GM21367 (cell line): ENCODE results near the gene XPO6.

ENCODE experiments used
- ATAC-seq: cut with Tn5 transposase; IDR thresholded peaks from one replicate; pipeline ENCODE4 v1.9.1; 2021; ENCODE audit not compliant: unreplicated experiment

The XPO6 gene

GRCh38 chr16:28208824-28209223 lies 2.9 kb downstream of the XPO6 start:
- ATAC-seq = no peak

GRCh38 chr16:28208131-28208530 lies 3.6 kb downstream of the XPO6 start:
- no peak for ATAC-seq

GRCh38 chr16:28207399-28207798 lies 4.4 kb downstream of the XPO6 start:
- ATAC-seq = no peak

GRCh38 chr16:28205974-28206373 lies 5.8 kb downstream of the XPO6 start:
- no peak for ATAC-seq

- no peak for ATAC-seq
Observed at GRCh38 chr16:28205117-28205899, 6.5 kb downstream of the XPO6 start.

GRCh38 chr16:28204622-28205021 lies 7.1 kb downstream of the XPO6 start:
- no peak for ATAC-seq

- ATAC-seq = no peak
Observed at GRCh38 chr16:28204204-28204603, 7.6 kb downstream of the XPO6 start.

- no peak for ATAC-seq
Observed at GRCh38 chr16:28202147-28202746, 9.5 kb downstream of the XPO6 start.

GRCh38 chr16:28200661-28201060 lies 11.1 kb downstream of the XPO6 start:
- no peak for ATAC-seq

GRCh38 chr16:28196387-28196987 lies 15.3 kb downstream of the XPO6 start:
- ATAC-seq = no peak

GRCh38 chr16:28195859-28196258 lies 15.9 kb downstream of the XPO6 start:
- ATAC-seq = no peak

GRCh38 chr16:28193530-28194423 lies 18.0 kb downstream of the XPO6 start:
- ATAC-seq = no peak

GRCh38 chr16:28192806-28193529 lies 18.8 kb downstream of the XPO6 start:
- ATAC-seq = peak; percentile 48

- no peak for ATAC-seq
Observed at GRCh38 chr16:28191364-28191960, 20.3 kb downstream of the XPO6 start.

GRCh38 chr16:28189245-28189644 lies 22.5 kb downstream of the XPO6 start:
- no peak for ATAC-seq

- ATAC-seq = peak; percentile 61
Observed at GRCh38 chr16:28188085-28188916, 23.5 kb downstream of the XPO6 start.

GRCh38 chr16:28187595-28188004 lies 24.2 kb downstream of the XPO6 start:
- ATAC-seq = peak; percentile 37

GRCh38 chr16:28186752-28187151 lies 25.0 kb downstream of the XPO6 start:
- no peak for ATAC-seq

GRCh38 chr16:28185696-28186095 lies 26.1 kb downstream of the XPO6 start:
- no peak for ATAC-seq
